GM10847 (cell line): ENCODE data around the gene PTPRC.

Experiments
- POLR2A ChIP-seq: IDR thresholded peaks from 2 replicates; pipeline ENCODE4 v1.6.1; 2011; ENCODE audit not compliant: insufficient read length; ENCODE audit errors: extremely low read depth

PTPRC gene

GRCh38 chr1:198650506-198650905 lies 11.7 kb downstream of the PTPRC start:
- TF ChIP-seq POLR2A, result no peak

GRCh38 chr1:198651650-198652400 lies 13.0 kb downstream of the PTPRC start:
- no peak for TF ChIP-seq POLR2A

- no peak for TF ChIP-seq POLR2A
Observed at GRCh38 chr1:198653808-198654413, 15.1 kb downstream of the PTPRC start.

- TF ChIP-seq POLR2A, result no peak
Observed at GRCh38 chr1:198655459-198656121, 16.8 kb downstream of the PTPRC start.

- no peak for TF ChIP-seq POLR2A
Observed at GRCh38 chr1:198656500-198656932, 17.7 kb downstream of the PTPRC start.

GRCh38 chr1:198657550-198658064 lies 18.8 kb downstream of the PTPRC start:
- no peak for TF ChIP-seq POLR2A

GRCh38 chr1:198660341-198661261 lies 21.8 kb downstream of the PTPRC start:
- no peak for TF ChIP-seq POLR2A

GRCh38 chr1:198662821-198663220 lies 24.0 kb downstream of the PTPRC start:
- no peak for TF ChIP-seq POLR2A

- no peak for TF ChIP-seq POLR2A
Observed at GRCh38 chr1:198664068-198664788, 25.4 kb downstream of the PTPRC start.

- no peak for TF ChIP-seq POLR2A
Observed at GRCh38 chr1:198667186-198667585, 28.3 kb downstream of the PTPRC start.

- TF ChIP-seq POLR2A, result no peak
Observed at GRCh38 chr1:198667807-198668206, 29.0 kb downstream of the PTPRC start.

GRCh38 chr1:198669023-198669698 lies 30.3 kb downstream of the PTPRC start:
- no peak for TF ChIP-seq POLR2A

- TF ChIP-seq POLR2A, result no peak
Observed at GRCh38 chr1:198669771-198670170, 30.9 kb downstream of the PTPRC start.

GRCh38 chr1:198671136-198671535 lies 32.3 kb downstream of the PTPRC start:
- no peak for TF ChIP-seq POLR2A
